ENCODE data around the gene EGFL6.

EGFL6 gene

GRCh38 chrX:13597874-13598273 lies 28.5 kb downstream of the EGFL6 start:
- no peak for TF ChIP-seq CTCF (IDR thresholded peaks at IDR 0.05)

- TF ChIP-seq CTCF (IDR thresholded peaks at IDR 0.05), result peak; percentile 29; the same call in 1 of the 2 replicates
Observed at GRCh38 chrX:13598877-13599276, 29.5 kb downstream of the EGFL6 start.

- no peak for TF ChIP-seq CTCF (IDR thresholded peaks at IDR 0.05)
Observed at GRCh38 chrX:13599491-13599890, 30.1 kb downstream of the EGFL6 start.

- no peak for TF ChIP-seq CTCF (IDR thresholded peaks at IDR 0.05)
Observed at GRCh38 chrX:13605611-13606010, 36.2 kb downstream of the EGFL6 start.

GRCh38 chrX:13607331-13607995 lies 38.1 kb downstream of the EGFL6 start:
- no peak for TF ChIP-seq CTCF (IDR thresholded peaks at IDR 0.05)

- TF ChIP-seq CTCF (IDR thresholded peaks at IDR 0.05), result no peak
Observed at GRCh38 chrX:13607996-13608365, 38.6 kb downstream of the EGFL6 start.

GRCh38 chrX:13614154-13614553 lies 44.8 kb downstream of the EGFL6 start:
- TF ChIP-seq CTCF (IDR thresholded peaks at IDR 0.05), result no peak

- TF ChIP-seq CTCF (IDR thresholded peaks at IDR 0.05), result no peak
Observed at GRCh38 chrX:13620207-13620606, 50.8 kb downstream of the EGFL6 start.

Measured in LNCAP (cell line).